Pancreas (tissue), 10 donors: ENCODE results near the gene ZYX. TPM values are rescaled to one million over a fixed set of nuclear protein-coding genes. Genes with fewer than 3 reads are reported as not detected.
A peak's percentile ranks its signal among the peaks of the same experiment; 100 is the strongest.

ENCODE experiments used
- ATAC-seq, 4 donors: fragments of 200-7000 bp; cut with Tn5 transposase; one replicate each; pipeline versions ENCODE4 v1.8.0 to v1.9.1; 2020; ENCODE audit warnings: mild to moderate bottlenecking in 4 of 4, moderate library complexity in 4 of 4
- DNase-seq, 6 donors: peaks; one replicate each; pipeline ENCODE4 v3.0.0-alpha.2; 2020
- FAIRE-seq: peaks from 2 replicates; lab custom pipeline; 2012; peaks lifted over from hg19 to GRCh38; lab: Jason Lieb, UNC
- H3K27ac ChIP-seq, 4 donors: fragments of 200-600 bp; sonication (generic); 1 replicate in 3 of 4; 2 replicates in 1 of 4; pipeline versions ENCODE4 v1.5.0 to v1.8.0; 2020
- H3K27me3 ChIP-seq, 4 donors: fragments of 200-600 bp; one replicate each; pipeline ENCODE4 v1.8.0; 2021
- H3K36me3 ChIP-seq, 3 donors: fragments of 200-600 bp; sonication (generic) in 1 of 3; one replicate each; pipeline versions ENCODE4 v1.5.0 to v1.8.0; 2020 to 2021
- H3K4me1 ChIP-seq, 3 donors: fragments of 200-600 bp; one replicate each; pipeline ENCODE4 v1.8.0; 2021
- H3K4me3 ChIP-seq, 4 donors: fragments of 200-600 bp; sonication (generic) in 2 of 4; one replicate each; pipeline versions ENCODE4 v1.5.0 to v1.8.0; 2020 to 2021
- H3K9me3 ChIP-seq, 4 donors: fragments of 200-600 bp; one replicate each; pipeline ENCODE4 v1.8.0; 2021
- CTCF ChIP-seq, 4 donors: fragments of 200-600 bp; sonication (generic) in 3 of 4; IDR thresholded peaks; one replicate each; pipeline versions ENCODE4 v1.5.0 to v1.8.0; 2021; ENCODE audit warnings: antibody characterized with exemption in 4 of 4
- WGBS, 2 donors: extraction: QIAGEN DNeasy Blood & Tissue Kit; methylation state at CpG; one replicate each; pipeline ENCODE4 v1.1.7; 2013; 5-methylcytosine and 5-hydroxymethylcytosine counted together
- intact Hi-C, 3 donors: fragments of 100-400 bp; cut with DNase I; formaldehyde crosslinking; loops; one replicate each; pipeline versions ENCODE4 v1.11.1 to v1.14.2; 2022
- polyA plus RNA-seq, 2 donors: library from polyadenylated mRNA; stranded (reverse); fragments of 200-250 nt; gene quantifications; one replicate each; pipeline ENCODE4 v1.2.3, GENCODE V29; 2013
- total RNA-seq, 6 donors: library from RNA; stranded (reverse); fragmentation: NEBNext Ultra II Directional in 4 of 6; extraction: Animal tissue kit (Norgen Biotek cat#: 25700) in 4 of 6; gene quantifications; one replicate each; pipeline versions ENCODE4 v1.2.1 to v1.2.4, GENCODE V29; 2021 to 2023
- donor health status: healthy with polysubstance abuse.
- donor health status: DM: no; HTN: no; CAD: no; lungs with moderate emphysema.
- donor health status: DM: no; HTN: no; CAD: no.
- donor health status: control.
- donor health status: control.
- donor health status: Bipolar disorder and iron deficiency.
- donor health status: DM: yes; HTN: yes; CAD: no.
- donor health status: DM: no; HTN: no; CAD: no.
- donor health status: DM: no; HTN: no; CAD: no.
- donor health status: DM: yes; HTN: yes; CAD: no.

Gene ZYX
- total and polyA plus RNA-seq, 8 donors, result 29.1 to 73.8 (median 44.2) TPM

DNA sequence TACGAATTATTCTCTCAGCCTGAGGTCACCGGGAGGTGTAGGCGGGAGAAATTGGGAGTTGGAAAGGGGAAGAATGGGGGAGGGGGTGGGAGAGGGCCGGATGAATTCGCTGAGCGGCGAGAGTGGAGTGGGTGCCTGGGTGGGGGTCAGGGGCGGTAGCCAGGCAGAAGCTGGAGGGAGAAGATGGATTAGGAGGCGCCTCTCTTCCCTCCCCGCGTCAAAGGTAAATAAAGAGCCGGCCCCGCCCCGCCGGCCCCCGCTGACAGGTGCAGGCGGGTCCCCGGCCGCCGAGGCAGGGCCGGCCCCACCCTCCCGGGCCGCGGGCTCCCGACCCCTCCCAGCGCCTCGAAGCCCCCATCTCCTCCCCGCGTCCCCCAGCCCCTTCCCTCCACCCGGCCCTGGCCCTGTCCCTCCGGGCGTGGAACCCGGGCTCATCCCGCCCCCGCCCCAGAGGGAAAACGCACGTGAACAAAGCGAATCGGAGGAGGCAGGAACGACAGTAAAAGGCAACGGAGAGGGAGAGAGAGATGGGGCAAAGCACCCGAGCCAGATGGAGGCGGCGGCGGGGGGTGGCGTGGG lies 19.5 kb upstream of the ZYX start:
- no peak for DNase-seq
- no peak for TF ChIP-seq CTCF (IDR thresholded peaks at IDR 0.05)
- no peak for FAIRE-seq
- 2 to 6% methylated on average over 32 to 46 of the region's 46 CpGs for WGBS, 2 donors
- Histone ChIP-seq H3K4me3 (peak overlapping the region; percentile 26 to 59 (median 38)), H3K4me1 (no peaks in the 10 kb centered on the region), H3K27me3 (peaks cover 0 to 11% (median 3%) of the 10 kb centered on the region in 4 donors), H3K9me3 (no peaks in the 10 kb centered on the region), H3K36me3 (no peaks in the 10 kb centered on the region), H3K27ac (no peak overlapping the region)
- intact Hi-C loops, result no loop called here
- ATAC-seq, result peak in 2 of 4 donors; percentile 11 to 23

GRCh38 chr7:143362131-143363015 lies 18.8 kb upstream of the ZYX start, which contains the start of gene FAM131B:
Gene FAM131B (minus strand): TSS chr7:143362713. CDS start chr7:143362603, 110 bp downstream.
- H3K27ac ChIP-seq, result no peak within 1 kb of the TSS
- no peaks in the 10 kb centered on the region for H3K4me1 ChIP-seq
- FAIRE-seq (no peak), ATAC-seq (peak; percentile 31 to 62 (median 46)), DNase-seq (peak in 1 of 6 donors; percentile 66)
- H3K27me3 ChIP-seq, result peaks cover 0 to 11% (median 3%) of the 10 kb centered on the region in 4 donors
- peak within 1 kb of the TSS; percentile 26 to 59 (median 38) for H3K4me3 ChIP-seq
- TF ChIP-seq CTCF (IDR thresholded peaks at IDR 0.05), result no peak
- intact Hi-C loops, result no loop called here
- no peaks in the 10 kb centered on the region for H3K9me3 ChIP-seq
- WGBS, 2 donors, result 1 to 2% methylated on average over 42 to 112 of the region's 112 CpGs
- no peaks in the 10 kb centered on the region for H3K36me3 ChIP-seq

DNA sequence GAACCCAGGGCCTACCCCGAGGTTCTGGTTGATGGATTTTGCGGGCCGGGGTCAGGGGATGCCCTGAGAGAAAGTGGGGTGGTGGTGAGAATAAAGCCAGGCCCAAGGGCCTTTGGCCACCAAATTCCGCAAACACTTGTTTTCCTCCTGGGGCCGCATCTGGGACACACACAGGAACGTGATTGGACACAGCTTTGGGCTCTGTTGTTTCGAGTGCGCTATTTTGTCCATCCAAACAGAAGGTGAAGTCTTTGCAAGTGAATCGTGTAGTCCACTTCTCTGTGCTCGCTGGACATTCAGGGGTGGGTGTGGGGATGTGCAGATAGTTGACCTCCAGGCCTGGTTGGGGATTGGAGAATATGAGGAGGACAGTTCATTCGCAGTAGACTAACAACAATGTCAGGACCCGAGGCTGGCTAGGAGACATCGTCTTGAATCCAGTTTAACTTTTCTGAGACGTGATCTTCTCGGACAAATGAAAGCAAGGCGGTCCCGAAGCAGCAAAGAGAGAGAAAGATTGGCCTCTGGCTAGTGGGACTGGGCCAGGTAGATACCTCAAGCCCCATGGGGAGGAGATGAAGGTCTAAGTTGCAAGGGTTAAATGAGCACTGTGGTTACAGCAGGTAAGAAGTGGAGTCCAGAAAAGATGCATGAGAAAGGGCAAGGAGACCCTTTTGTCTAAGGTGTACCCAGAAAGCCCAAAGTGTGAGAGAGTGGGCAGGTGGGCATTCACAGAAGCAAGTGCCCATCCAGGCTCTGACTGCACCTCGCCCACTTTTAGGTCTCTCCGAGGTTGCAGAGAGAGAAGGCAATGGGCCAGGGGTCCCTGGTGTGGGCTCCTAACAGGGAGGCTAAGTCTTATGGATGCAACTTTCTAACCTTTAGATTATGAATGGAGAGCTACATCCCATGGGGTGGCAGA lies 17.9 kb upstream of the ZYX start:
- no peak for TF ChIP-seq CTCF (IDR thresholded peaks at IDR 0.05)
- no peaks in the 10 kb centered on the region for H3K9me3 ChIP-seq
- ATAC-seq (no peak), DNase-seq (no peak), FAIRE-seq (no peak)
- no peaks in the 10 kb centered on the region for H3K36me3 ChIP-seq
- WGBS, 2 donors, result 44 to 45% methylated on average over 19 of the region's 19 CpGs
- H3K27me3 ChIP-seq, result peaks cover 0 to 11% (median 3%) of the 10 kb centered on the region in 4 donors
- H3K27ac ChIP-seq, result no peak overlapping the region
- no peaks in the 10 kb centered on the region for H3K4me1 ChIP-seq
- peak overlapping the region in 1 of 4 donors; percentile 59 for H3K4me3 ChIP-seq
- intact Hi-C loops, result no loop called here

- intact Hi-C loops, result no loop called here
- peak in 1 of 6 donors; percentile 60 for DNase-seq
- peak; percentile 48 to 78 (median 68) for ATAC-seq
- no peak overlapping the region for H3K4me3 ChIP-seq
- WGBS, 2 donors, result 68 to 82% methylated on average over 4 of the region's 4 CpGs
- H3K27me3 ChIP-seq, result peaks cover 0 to 7% (median 3%) of the 10 kb centered on the region in 4 donors
- H3K9me3 ChIP-seq, result no peaks in the 10 kb centered on the region
- no peaks in the 10 kb centered on the region for H3K4me1 ChIP-seq
- H3K27ac ChIP-seq, result no peak overlapping the region
- no peak for FAIRE-seq
- no peak for TF ChIP-seq CTCF (IDR thresholded peaks at IDR 0.05)
- no peaks in the 10 kb centered on the region for H3K36me3 ChIP-seq
Measured at GRCh38 chr7:143367972-143368371, 13.2 kb upstream of the ZYX start.
